Upper lobe of left lung (tissue), 4 donors: Measurements from ENCODE around the gene TOX4.
"Not testable (repeated sequence)": the region's sequence is repeated elsewhere in the genome, so short reads cannot be mapped to it uniquely, and the experiment has no call there.

ENCODE experiments used
- CTCF ChIP-seq, 6 experiments: fragments of 450-650 bp in 4 of 6; fragments of 200-600 bp in 2 of 6; sonication (generic) in 2 of 6; IDR thresholded peaks; one replicate each; pipeline ENCODE4 v1.5.1; 2016 to 2019; ENCODE audit warnings: antibody characterized with exemption in 6 of 6
- EP300 ChIP-seq, 4 donors: sonication (generic); formaldehyde crosslinking; IDR thresholded peaks; one replicate each; pipeline ENCODE4 v1.5.1; 2017; ENCODE audit warnings: antibody characterized with exemption in 4 of 4, control low read depth in 2 of 4

DNA sequence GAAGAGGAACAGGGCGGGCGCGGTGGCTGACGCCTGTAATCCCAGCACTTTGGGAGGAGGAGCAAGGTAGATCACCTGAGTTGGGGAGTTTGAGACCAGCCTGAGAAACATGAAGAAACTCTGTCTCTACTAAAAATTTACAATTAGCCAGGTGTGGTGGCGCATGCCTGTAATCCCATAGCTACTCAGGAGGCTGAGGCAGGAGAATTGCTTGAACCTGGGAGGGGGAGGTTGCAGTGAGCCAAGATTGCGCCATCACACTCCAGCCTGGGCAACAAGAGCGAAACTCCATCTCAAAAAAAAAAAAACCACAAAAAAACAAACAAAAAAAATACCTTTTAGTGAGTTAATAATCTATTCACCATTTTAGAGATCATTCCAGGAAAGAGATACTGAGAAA lies 67.6 kb downstream of the TOX4 start:
- TF ChIP-seq CTCF, EP300 (IDR thresholded peaks at IDR 0.05): not testable (repeated sequence)
